HFF-Myc (cell line): ENCODE data around the gene FKTN.
"Not testable (repeated sequence)": the region's sequence is repeated elsewhere in the genome, so short reads cannot be mapped to it uniquely, and the experiment has no call there.

ENCODE experiments used
- DNase-seq: peaks from one replicate; pipeline ENCODE4 v3.0.0-alpha.2; 2011; ENCODE audit warnings: low read depth; ENCODE audit errors: extremely low read depth
- H3K4me3 ChIP-seq: replicated peaks from 2 replicates; pipeline ENCODE4 v1.5.1; 2011; ENCODE audit warnings: low read depth, mild to moderate bottlenecking, control low read depth, low read length
- CTCF ChIP-seq: IDR thresholded peaks from 2 replicates; pipeline ENCODE4 v1.5.1; 2012; ENCODE audit warnings: mild to moderate bottlenecking, low read depth, low read length, control low read depth; ENCODE audit errors: missing control alignments

The FKTN gene

GRCh38 chr9:105531530-105531929 is 26.4 kb upstream of the FKTN start:
- no peak for DNase-seq

GRCh38 chr9:105535920-105536668 is 21.8 kb upstream of the FKTN start:
- no peak for TF ChIP-seq CTCF
- H3K4me3 ChIP-seq, result no peak overlapping the region
- no peak for DNase-seq

More at GRCh38 chr9:105531530-105531929, 26.4 kb upstream of the FKTN start:
- no peak for TF ChIP-seq CTCF
- H3K4me3 ChIP-seq, result no peak overlapping the region

GRCh38 chr9:105539452-105539851 is 18.5 kb upstream of the FKTN start:
- peak; percentile 28 for TF ChIP-seq CTCF
- DNase-seq, result peak; percentile 2
- H3K4me3 ChIP-seq, result no peak overlapping the region

- no peak overlapping the region for H3K4me3 ChIP-seq
- no peak for TF ChIP-seq CTCF
- no peak for DNase-seq
Measured at GRCh38 chr9:105541838-105542237, 16.1 kb upstream of the FKTN start.

GRCh38 chr9:105554042-105554441 is 3.9 kb upstream of the FKTN start:
- no peak overlapping the region for H3K4me3 ChIP-seq
- DNase-seq, result no peak
- TF ChIP-seq CTCF, result no peak

- H3K4me3 ChIP-seq, result no peak overlapping the region
- DNase-seq, result no peak
- no peak for TF ChIP-seq CTCF
Measured at GRCh38 chr9:105572455-105572854, 14.5 kb downstream of the FKTN start.

GRCh38 chr9:105579952-105580351 is 22.0 kb downstream of the FKTN start:
- not testable (repeated sequence) for H3K4me3 ChIP-seq, DNase-seq

- H3K4me3 ChIP-seq, DNase-seq: not testable (repeated sequence)
Measured at GRCh38 chr9:105581550-105581949, 23.6 kb downstream of the FKTN start.
